Muscle of arm (tissue), 12 donors: ENCODE measurements around the gene BCL2L11. TPM values are rescaled to one million over a fixed set of nuclear protein-coding genes. Genes with fewer than 3 reads are reported as not detected.

ENCODE experiments used
- DNase-seq: peaks from one replicate; pipeline ENCODE4 v3.0.0-alpha.2; 2013
- polyA plus RNA-seq, 12 donors: library from polyadenylated mRNA; unstranded; fragments of 120-200 nt; gene quantifications; one replicate each; pipeline ENCODE4 v1.2.1, GENCODE V29; 2013; ENCODE audit not compliant: insufficient read length in 12 of 12

Gene BCL2L11
- polyA plus RNA-seq, 12 donors, result 7.5 to 61.4 (median 10.0) TPM; not detected in 1

DNA sequence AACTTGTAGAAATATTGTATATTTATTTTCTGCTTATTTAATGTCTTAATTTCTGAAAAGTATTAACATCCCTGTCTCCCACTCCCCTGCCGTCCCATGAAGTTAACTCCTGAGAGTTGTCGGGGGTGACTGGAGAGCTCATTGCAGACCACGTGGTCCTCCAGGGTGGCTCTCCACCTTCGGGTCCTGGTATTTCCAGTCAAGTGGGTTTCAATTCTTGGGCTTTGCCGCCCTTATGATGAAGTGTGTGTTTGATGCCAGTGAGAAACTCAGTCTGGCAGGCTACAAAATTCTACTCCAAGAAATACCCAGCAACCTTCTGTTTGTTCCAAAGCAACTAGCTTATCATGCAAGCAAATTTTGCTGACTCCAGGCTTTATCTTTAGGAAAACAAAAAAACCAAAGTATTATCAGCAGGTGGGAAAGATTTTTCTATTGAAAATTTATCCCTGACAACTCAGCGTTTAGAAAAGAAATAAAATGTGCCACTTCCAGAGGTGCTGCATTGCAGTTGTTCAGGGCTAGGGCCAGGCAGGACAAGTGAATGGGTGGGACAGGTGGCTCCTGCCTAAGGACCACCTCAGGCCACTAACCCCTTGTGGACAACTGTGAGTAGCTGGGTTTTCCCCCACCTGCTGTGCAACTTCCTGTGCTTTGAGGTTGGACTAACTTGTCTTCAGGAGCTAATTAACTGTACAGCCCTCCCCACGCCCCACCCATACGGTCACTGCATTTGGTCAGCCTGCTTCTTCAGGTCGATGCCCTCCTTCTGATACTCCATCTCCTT lies 46.6 kb downstream of the BCL2L11 start:
- no peak for DNase-seq

DNA sequence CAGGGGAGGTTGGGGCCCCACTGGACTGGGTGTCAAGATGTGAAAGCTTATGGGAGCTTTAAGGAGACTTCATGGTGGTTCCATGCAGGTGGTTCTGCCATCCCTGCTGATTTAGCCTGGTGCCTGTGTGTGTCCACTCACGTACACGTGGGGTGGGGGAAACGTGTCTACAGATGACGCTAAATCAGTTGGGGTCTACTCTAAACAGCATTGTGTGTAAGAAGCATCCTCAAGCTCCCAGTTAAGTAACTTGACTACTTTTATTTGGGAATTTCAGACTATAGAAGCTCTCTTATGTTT lies 47.1 kb downstream of the BCL2L11 start:
- DNase-seq, result no peak

DNA sequence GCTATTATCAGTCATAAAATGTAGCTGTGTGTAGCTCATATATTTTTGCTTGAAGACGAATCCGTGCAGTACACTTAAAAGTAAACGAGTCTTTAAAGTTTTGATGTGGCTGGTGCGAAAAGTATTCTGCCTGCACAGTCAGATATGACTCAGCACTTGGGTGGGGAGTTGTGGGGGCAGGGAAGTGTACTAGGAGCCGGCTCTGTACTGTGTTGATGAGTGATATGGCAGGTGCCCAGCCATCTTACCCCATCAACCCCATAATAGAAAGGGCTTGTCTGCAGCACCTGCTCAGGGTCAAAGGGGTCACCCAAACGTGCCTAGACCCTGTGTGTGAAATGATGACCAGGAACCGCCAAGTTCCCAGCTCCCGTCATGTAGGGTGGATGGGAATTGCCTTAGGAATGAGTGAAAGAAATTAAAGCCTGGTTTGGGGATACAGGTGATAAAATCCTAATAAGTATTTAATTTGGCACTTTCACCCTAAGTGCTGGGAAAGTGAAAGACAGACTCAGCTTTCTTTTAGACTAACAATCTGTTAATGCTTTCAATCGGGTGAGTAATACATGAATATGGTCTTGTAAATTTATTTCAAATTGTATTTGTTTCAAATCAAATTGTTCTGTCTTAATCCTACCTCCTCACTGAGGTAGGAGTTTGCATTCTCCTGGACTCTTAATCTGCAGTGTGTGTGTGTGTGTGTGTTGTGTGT lies 48.0 kb downstream of the BCL2L11 start:
- DNase-seq, result no peak

DNA sequence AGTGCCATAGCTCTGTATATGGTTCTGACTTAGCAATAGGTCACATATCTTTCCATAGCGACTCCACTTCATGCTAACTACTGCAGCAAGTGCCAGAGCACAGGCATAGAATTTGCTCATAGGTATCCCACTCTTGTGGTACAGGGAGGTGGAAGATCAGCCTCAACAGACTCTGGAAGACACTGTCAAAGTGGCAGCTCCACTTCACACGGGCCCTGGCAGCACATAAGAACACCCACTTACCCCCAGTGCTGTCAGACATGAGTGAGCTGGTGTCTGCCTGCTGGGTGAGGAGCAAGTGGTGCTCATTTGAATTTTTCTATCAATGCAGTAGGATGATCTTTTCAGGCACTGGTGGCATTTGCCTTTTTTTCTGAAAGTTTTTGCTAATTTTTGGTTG lies 48.6 kb downstream of the BCL2L11 start:
- no peak for DNase-seq

DNA sequence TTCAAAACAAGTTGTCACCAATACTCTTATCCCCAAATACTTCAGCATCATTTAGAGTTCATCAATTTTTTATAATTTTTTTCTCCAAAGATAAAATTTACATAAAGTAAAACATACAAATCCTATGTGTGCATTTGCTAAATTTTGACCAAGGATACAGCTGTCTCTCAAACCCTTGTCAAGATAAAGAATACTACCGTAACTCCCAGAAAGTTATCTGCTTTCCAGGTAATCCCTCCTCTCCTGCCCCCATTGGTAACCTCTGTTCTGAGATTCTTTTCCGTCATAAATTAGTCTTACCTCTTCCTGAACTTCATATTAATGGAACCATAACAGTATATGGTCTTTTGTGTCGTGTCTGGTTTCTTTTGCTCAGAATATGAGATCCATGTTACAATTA lies 49.2 kb downstream of the BCL2L11 start:
- no peak for DNase-seq

DNA sequence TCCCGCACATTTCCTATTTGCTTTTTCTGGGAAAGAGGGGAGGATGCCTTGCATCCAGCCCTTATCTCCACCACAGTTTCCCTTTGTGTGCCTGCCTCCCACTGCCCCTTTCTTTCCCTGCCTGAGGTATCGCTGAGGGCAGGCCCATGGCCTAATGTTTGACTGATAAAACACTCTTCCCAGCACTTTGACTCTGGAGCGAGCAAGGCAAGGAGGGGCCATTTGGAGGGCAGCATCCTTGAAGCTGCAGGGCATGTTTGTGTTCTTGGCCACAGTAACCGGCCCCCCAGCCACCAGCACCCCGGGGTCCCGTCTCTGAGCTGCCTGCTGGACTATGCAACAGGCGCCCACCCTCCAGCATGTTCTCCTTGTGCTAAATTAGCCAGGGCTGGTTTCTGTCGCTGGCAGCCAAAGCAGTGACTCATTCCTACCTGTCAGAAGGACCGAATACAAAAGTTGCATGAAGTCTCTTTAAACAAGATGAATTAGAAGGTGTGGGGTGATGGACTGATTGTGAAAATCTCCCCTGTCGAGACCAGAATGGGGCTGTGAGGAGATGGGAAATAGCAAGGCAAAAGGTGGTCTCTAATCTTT lies 50.7 kb downstream of the BCL2L11 start:
- DNase-seq, result no peak

DNA sequence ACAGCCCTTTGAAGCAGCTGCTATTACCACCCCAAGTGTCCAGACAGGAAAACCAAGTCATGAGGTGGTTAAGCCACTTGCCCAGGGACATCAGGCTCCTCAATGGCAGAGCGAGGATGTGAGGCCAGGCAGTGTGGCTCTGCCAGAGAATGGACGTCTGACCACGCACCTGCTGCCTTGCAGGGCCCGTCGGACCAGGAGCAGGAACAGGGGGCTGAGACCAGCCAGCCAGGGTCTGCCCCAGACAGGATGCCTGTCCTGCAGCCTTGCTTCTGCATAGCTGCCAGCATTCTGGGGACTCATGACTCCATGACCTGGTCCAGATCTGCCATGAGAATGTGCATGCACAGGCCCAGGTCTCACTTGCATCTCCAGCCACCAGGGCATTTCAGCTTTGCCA lies 52.0 kb downstream of the BCL2L11 start:
- DNase-seq, result no peak

DNA sequence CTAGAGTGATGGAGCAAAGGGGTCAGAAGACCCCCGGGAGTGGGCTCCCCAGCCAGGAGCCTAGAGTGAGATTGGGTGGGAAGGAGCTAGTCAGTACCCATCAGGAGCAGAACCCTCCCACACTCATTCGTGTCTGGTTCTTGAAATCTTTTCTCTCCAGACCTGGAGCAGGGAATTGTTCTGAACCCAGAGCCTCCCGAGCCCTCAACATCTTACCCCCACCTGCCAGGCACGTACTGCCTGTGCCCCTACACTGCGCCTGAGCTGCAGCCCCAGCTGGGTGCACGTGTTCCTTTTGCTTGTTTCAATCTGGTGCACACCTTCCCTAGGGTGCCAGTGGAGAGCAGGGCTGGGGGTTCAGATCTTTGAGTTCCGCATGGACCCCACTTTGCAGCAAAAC lies 52.6 kb downstream of the BCL2L11 start:
- DNase-seq, result no peak

DNA sequence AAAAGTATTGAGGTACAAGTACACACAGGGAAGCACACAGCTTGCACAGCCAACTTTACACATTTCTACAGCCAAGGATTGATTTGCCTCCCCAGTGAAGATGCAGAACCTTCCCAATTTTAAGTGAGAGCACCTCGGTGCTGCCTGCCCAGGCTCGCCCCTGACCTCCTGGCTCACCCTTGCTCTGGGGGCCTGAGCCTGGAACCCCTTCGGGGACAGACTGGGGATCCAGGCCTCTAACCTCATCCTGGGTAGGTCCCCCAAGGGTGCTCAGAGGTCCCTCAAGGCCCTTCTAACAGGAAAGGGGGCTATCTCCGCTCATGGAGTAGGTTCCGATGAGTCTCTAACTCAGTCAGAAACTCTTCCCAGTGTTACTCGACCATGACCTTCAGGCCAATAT lies 53.1 kb downstream of the BCL2L11 start:
- no peak for DNase-seq

DNA sequence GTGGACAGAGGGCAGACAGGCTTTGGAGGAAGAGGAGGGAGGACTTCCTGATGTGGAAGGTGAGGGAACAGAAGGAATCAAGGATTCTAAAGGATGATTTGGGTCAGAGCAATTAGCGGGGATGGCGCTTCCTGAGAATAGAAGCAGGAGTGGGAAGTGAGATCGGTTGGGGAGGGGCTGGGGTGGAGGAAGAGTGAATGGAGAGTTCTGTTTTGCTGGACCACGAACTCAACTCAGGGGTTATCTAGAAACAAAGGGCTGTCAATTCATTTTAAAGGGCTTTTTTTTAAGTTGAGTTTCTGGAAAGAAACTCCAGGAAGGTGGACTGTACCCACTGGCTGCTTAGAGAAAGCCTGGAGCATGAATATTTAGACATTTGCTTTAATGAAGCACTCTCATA lies 54.9 kb downstream of the BCL2L11 start:
- no peak for DNase-seq

DNA sequence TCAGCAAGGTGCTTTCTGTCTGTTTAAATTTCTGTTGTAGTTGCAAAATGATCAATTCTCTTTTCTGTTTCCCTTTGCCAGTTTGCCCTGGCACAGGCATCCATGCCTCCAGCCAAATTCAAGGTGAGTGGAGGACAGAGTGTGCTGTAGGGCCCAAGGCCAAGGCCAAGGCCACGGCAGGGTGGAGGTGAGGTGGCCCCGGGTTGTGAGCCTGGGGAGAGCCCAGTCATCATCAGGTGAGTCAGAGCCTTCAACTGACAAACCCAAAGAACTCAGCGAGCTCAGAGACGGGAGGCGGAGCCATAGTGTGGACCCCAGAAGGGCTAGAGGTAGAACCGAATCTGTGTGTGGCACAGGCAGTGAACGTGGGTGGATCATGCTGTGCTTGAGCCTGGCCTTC lies 55.7 kb downstream of the BCL2L11 start:
- DNase-seq, result no peak

DNA sequence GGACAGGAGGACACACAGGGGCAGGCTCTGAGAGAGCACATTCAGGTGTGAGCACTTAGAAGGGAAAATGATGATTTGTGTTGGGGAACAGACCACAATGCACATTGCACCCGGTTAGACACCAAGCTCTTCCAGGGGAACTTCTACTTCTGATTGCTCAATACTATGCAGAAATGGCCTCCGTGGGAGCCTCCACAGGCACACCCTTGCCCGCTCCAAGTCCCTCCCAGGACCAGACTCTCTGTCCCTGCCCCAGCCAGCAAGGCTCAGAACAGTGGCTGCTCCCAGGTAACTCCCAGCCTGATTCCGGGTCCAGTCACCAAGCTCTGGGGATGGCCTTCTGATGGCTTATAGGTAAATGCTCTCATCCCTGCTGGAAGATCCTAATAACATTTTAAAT lies 56.2 kb downstream of the BCL2L11 start:
- no peak for DNase-seq

DNA sequence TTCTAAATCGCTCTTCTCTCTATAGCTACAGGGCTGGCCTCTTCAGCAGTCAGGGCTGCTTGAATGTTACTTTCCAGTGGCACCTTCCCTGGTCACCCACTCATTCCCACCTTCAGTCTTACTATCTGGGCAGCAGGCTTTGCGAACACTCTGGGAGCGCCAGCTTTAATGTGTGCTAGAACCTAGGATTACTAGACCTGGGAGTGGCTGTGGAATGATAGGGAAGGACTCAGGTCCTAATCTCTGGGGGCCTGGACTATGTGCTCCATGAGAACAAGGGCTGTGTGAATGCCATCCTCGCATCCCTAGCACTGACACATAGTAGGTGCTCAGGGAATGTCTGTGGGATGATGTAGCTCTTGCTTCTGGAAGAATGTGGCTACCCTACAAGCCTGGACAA lies 57.6 kb downstream of the BCL2L11 start:
- DNase-seq, result no peak

DNA sequence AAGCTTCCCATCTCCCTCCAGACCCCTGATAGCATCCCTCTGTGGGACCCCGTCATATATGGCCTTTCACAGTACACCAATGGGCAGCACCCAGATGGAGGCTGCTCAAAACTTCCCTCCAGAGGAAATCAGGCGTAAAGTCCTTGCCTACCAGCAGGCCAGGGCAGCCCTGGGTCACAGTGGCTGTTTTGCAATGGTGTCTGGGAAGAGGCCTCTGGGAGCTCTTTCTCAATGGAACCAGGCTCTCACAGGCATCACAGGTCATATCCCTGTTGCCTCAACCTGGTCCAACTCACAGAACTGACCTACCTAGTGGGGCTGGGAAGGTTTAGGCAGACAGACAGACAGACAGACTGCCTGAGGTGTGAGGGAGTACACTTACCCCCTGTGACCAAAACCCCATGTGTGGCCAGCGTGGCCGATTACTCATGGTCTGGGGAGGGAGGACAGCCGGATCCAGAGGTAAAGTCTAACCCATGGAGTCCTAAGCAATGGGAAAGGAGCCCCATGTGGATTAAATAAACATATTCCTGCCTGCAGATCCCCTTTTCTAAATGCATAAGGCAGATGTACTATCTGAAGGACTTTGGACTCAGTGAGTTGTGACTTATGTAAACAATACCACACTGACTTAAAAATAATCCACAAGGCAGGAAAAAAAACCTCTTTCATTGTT lies 58.2 kb downstream of the BCL2L11 start:
- DNase-seq, result no peak

DNA sequence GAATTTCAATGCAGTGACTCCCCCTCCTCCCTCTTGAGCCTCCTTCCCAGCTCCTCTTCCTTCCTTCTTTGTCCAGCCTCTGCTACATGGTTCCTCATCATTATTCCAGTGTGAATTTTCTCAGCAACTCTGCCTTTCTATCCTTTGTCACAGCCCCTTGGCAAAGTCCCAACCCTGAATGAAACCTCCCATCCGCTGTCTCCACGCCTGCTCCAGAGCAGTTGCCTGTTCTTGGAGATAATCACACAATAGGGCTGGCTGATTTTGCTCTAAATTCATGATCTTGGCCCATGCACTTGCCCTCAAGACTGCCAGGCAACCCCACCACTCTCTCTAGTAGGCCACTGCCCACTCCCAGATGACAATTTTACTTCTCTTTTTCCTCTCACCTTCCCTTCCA lies 61.4 kb downstream of the BCL2L11 start:
- DNase-seq, result no peak

DNA sequence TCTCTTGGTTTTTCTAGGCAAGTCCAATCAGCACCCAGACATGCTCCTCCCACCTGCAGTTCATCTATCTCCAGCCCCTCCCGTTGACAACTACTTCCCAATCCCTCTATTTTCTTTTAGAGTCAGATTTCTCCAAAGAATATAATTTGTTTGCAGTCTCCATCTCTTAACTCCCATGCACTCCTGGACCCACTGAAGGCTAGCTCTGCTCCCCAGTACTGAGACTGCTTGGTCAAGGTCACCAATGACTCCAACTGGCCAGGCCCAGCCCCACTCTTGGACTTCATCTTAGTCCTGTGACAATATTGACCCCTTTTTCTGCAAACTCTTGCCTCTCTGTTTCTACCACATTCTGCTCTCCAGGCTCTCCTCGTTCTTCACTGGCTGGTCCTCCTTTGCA lies 62.0 kb downstream of the BCL2L11 start:
- no peak for DNase-seq

DNA sequence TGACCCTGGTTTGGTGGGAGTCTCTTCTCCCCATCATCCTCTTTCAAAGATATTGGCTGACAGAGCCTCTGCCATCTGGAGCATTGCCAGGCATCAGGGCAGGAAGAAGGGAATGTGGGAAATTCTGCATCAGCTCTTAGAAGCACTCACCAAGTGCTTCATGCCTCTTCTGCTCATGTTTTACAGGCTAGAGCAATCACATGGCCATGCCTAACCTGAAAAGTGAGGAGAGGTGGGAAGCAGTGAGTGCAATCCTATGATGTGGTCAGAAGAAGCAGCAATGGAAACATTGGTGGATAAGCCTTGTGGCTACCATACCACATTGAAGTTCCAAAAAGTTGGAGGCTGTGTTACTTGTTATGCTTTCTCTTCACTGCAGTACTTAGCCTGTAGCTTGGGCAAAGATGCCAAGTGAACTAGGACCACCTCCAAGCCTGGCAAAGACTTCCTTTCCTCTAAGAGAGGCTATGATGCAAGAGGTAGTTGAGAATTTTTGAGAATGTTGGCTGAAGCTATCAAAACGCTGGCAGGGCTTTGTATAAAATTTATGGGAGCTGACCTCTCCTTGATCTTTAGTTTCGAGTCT lies 64.1 kb downstream of the BCL2L11 start:
- DNase-seq, result no peak

DNA sequence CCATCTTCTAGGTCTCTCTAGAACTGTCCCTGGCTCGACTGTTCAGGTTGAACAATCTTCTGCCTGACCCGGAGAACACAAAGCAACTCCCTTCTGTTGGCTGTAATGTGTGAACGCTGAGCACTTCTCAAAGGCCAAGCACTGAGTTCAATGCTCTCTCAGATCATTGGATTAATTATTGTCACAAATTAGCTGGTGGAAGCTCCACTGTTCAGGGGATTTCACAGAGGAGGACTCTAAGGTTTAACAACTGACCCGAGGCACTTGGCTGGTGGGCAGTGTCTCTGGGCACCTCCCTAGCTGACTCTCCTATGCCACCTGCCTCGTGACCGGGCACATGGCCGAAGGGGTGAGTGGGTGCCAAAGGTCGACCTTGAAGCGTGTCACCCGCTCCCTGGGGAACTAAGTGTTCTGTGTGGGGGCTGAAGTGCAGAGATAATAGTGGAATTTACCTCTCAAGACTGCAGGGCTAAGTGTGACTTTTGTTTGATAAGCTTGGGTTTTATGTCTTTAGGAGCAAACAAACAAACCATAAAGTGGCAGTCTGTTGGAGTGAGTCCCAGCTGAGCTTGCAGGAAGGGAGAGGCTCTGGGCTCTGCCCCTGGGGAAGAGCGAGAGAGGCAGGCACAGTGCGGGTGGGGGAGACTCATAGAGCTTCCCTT lies 64.8 kb downstream of the BCL2L11 start:
- no peak for DNase-seq

DNA sequence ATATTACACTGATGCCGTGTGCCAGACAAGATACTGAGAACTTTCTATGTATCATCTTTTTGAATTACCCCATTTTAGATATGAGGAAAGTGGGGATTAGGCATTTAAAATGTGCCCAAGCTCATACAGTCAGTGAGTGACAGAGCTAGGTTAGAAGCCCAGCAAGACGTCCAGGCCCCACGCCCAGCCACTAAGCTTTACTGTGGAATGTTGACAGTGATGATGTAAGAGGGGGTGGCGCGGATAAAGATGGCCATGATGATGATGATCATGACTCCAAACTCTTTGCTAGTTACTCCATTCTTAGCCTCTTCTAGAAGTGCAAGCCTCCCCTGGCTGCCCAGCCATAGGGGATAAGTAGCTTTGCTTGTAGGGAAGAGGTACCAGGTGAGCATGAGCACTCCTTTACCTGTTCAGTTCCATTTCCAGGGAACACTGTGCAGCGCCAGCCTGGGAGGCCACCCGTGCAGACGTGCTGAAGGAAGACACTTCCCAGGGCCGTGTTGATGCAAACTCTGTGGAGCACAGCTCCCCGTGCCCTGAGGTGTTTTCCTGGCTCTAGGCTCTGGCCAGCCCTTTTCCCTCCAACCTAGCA lies 65.5 kb downstream of the BCL2L11 start:
- no peak for DNase-seq

DNA sequence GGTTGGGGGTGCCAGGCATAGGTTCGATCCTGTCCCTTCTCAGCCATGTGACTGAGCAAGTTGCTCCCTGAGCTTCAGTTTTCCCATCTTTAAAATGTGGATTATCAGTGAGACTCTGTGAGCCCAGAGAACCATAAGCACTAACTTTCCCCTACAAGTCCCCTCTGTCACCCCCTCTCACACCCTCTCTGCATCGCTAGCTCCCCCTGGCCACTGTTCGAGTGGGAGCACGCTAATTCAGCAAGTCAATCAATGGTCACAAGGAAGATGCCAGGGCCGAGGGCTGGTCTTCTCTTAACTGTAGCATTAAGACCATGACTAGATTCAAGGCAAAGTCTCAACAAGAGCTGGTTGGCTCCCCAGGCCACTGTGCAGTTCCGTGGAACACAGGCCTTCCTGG lies 66.2 kb downstream of the BCL2L11 start:
- DNase-seq, result no peak

DNA sequence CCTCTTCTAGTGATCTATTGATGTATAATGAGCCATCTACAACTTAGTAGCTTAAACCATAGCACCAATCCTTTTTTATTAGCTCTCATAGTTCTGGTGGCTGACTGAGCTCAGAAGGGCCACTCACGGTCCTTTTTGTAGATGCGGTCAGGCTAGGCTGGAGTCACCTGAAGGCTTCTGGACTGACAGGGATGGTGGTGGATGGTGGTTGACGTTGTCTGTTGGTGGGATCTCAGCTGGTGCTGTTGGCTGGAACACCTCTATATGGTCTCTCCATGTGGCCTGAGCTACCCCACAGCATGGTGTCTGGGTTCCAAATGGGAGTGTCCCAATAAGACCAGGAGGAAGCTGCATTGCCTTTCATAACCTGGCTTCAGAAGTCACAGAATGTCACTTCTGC lies 68.0 kb downstream of the BCL2L11 start:
- no peak for DNase-seq

DNA sequence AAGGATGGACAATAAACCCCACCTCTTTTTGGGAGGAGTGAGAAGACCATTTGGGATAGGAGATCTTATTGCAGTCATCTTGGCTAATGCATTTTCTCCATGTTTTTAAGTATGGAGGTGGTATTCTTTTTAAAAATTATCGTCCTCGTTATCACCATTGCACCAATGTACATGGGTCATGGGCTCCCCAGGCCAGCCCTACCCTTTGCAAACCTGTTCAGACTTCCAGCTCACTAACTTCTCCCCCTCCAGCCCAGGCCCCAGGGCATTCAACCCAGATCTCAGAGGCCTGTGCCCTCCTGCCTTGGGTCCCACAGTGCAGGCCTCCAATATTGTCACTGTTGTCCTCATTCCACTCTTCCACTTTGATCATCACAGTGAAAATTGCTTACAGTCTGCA lies 68.4 kb downstream of the BCL2L11 start:
- no peak for DNase-seq
